Endothelial cell of umbilical vein (primary cell): ENCODE results near the gene TRAPPC11.

Experiments
- CTCF ChIP-seq, 2 donors: IDR thresholded peaks; 1 replicate in 1 of 2; 2 replicates in 1 of 2; pipeline ENCODE4 v1.5.1; 2011; ENCODE audit warnings: low read length in 2 of 2, mild to moderate bottlenecking in 2 of 2, moderate library complexity in 2 of 2, control low read depth in 1 of 2, inconsistent platforms in 1 of 2, low read depth in 1 of 2; ENCODE audit not compliant: insufficient read depth in 1 of 2; ENCODE audit errors: extremely low read depth in 1 of 2
- EZH2 ChIP-seq: IDR thresholded peaks from 2 replicates; pipeline ENCODE4 v1.6.1; 2012; ENCODE audit warnings: borderline replicate concordance, low read depth, mild to moderate bottlenecking, moderate library complexity, low read length, inconsistent platforms; ENCODE audit not compliant: severe bottlenecking
- POLR2A ChIP-seq: IDR thresholded peaks from 2 replicates; pipeline ENCODE4 v1.6.1; 2012; ENCODE audit warnings: low read depth, mild to moderate bottlenecking, control low read depth, low read length

GRCh38 chr4:183610613-183611012 lies 48.5 kb upstream of the TRAPPC11 start:
- TF ChIP-seq CTCF (IDR thresholded peaks at IDR 0.05; ENCODE audit: extremely low read depth in 1 of 2, insufficient read depth in 1 of 2, low read depth in 1 of 2, low read length in 2 of 2) = no peak
- no peak for TF ChIP-seq EZH2
- TF ChIP-seq POLR2A = no peak
